ENCODE measurements around the gene PTPRM.

Gene PTPRM

GRCh38 chr18:8423051-8423557, 856.0 kb downstream of the PTPRM start:
- POLR2A ChIA-PET: no interaction called here
- CTCF ChIA-PET: no interaction called here
- TF ChIP-seq, protein P1, sequence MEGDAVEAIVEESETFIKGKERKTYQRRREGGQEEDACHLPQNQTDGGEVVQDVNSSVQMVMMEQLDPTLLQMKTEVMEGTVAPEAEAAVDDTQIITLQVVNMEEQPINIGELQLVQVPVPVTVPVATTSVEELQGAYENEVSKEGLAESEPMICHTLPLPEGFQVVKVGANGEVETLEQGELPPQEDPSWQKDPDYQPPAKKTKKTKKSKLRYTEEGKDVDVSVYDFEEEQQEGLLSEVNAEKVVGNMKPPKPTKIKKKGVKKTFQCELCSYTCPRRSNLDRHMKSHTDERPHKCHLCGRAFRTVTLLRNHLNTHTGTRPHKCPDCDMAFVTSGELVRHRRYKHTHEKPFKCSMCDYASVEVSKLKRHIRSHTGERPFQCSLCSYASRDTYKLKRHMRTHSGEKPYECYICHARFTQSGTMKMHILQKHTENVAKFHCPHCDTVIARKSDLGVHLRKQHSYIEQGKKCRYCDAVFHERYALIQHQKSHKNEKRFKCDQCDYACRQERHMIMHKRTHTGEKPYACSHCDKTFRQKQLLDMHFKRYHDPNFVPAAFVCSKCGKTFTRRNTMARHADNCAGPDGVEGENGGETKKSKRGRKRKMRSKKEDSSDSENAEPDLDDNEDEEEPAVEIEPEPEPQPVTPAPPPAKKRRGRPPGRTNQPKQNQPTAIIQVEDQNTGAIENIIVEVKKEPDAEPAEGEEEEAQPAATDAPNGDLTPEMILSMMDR (IDR thresholded peaks at IDR 0.05; ENCODE audit: control extremely low read depth, extremely low read depth, low read depth, missing control alignments): no peak
- no peak for DNase-seq (ENCODE audit: extremely low spot score)

DNA sequence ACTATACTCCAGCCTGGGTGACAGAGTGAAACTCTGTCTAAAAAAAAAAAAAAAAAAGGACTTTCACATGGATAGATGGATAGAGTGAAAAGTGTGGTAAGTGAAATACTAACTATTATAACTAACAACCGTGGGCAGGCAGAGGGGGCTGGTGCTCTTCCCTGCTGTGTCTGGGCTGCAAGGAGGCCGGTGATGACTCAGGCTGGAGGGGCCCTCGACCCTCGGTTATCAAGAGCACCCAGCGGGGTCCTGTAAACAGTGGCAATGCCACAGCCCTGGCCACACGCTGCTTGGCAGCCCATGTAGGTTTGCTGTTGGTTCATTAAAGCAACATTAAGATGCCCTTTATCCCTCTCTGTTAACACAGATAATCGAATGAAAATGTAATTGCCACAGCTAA, 857.4 kb downstream of the PTPRM start:
- ChIA-PET POLR2A (no interaction called here), CTCF (no interaction called here)
- TF ChIP-seq, protein P1 (IDR thresholded peaks at IDR 0.05; ENCODE audit: control extremely low read depth, extremely low read depth, low read depth, missing control alignments): no peak
- DNase-seq (ENCODE audit: extremely low spot score): no peak

- ChIA-PET CTCF (interaction anchor here (1.2 kb wide), 1 partner anchor 13 kb away, joined by 4 read pairs; no protein-coding TSS in a partner anchor), POLR2A (no interaction called here)
- no peak for DNase-seq (ENCODE audit: extremely low spot score)
- TF ChIP-seq, protein P1 (IDR thresholded peaks at IDR 0.05; ENCODE audit: control extremely low read depth, extremely low read depth, low read depth, missing control alignments): no peak
Measured at GRCh38 chr18:8424917-8425725, 858.0 kb downstream of the PTPRM start.

DNA sequence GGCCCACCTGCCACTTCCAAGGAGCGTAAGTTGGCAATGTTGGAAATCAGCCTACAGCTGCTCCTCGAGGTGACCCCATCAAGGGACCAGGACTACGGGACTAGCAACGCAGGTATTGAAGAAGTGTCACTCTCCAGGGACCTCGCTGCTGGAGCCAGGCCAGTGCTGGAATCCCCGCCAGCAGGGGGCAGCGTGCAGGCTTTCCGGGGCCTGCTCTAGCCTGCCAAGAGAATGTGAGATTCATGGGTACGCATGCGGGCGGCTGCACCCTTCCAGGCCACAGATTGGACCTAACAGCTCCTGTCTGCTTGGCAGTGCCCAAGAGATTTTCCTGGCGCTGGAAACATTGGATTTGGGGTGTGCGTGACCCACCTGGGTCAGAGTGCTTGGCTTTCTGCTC, 859.3 kb downstream of the PTPRM start:
- ChIA-PET POLR2A (no interaction called here), CTCF (interaction anchor here (1.2 kb wide), 1 partner anchor 12 kb away, joined by 4 read pairs; no protein-coding TSS in a partner anchor)
- DNase-seq (ENCODE audit: extremely low spot score): no peak
- TF ChIP-seq, protein P1 (IDR thresholded peaks at IDR 0.05; ENCODE audit: control extremely low read depth, extremely low read depth, low read depth, missing control alignments): no peak

DNA sequence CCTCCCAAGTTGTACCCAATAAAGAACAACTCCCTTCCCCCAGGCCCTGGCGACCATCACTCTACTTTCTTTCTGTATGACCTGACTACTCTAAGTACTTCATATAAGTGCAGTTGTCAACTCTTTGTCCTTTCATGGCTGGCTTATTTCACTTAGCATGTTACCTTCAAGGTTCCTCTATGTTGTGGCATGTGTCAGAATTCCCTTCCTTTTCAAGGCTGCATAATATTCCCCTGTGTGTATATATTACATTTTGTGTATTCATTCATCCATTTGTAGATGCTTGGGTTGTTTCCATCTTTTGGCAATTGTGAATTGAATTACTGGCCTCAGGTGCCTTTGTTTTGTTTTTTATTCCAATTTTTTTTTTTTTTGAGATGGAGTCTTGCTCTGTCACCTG, 860.2 kb downstream of the PTPRM start:
- ChIA-PET POLR2A (no interaction called here), CTCF (no interaction called here)
- DNase-seq (ENCODE audit: extremely low spot score): no peak
- TF ChIP-seq, protein P1 (IDR thresholded peaks at IDR 0.05; ENCODE audit: control extremely low read depth, extremely low read depth, low read depth, missing control alignments): no peak

- TF ChIP-seq, protein P1 (IDR thresholded peaks at IDR 0.05; ENCODE audit: control extremely low read depth, extremely low read depth, low read depth, missing control alignments): no peak
- POLR2A ChIA-PET: no interaction called here
- no peak for DNase-seq (ENCODE audit: extremely low spot score)
- CTCF ChIA-PET: interaction anchor here (1.6 kb wide), 1 partner anchor 20 kb away, joined by 4 read pairs; no protein-coding TSS in a partner anchor
Measured at GRCh38 chr18:8428951-8429350, 861.8 kb downstream of the PTPRM start.
